ENCODE results near the gene ZMIZ1.

GRCh38 chr10:79019441-79020014 is 49.2 kb upstream of the ZMIZ1 start:
- TF ChIP-seq, protein P1, sequence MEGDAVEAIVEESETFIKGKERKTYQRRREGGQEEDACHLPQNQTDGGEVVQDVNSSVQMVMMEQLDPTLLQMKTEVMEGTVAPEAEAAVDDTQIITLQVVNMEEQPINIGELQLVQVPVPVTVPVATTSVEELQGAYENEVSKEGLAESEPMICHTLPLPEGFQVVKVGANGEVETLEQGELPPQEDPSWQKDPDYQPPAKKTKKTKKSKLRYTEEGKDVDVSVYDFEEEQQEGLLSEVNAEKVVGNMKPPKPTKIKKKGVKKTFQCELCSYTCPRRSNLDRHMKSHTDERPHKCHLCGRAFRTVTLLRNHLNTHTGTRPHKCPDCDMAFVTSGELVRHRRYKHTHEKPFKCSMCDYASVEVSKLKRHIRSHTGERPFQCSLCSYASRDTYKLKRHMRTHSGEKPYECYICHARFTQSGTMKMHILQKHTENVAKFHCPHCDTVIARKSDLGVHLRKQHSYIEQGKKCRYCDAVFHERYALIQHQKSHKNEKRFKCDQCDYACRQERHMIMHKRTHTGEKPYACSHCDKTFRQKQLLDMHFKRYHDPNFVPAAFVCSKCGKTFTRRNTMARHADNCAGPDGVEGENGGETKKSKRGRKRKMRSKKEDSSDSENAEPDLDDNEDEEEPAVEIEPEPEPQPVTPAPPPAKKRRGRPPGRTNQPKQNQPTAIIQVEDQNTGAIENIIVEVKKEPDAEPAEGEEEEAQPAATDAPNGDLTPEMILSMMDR (IDR thresholded peaks at IDR 0.05): no peak
- no peak for TF ChIP-seq POLR2A (IDR thresholded peaks at IDR 0.05)
- no peak for TF ChIP-seq EP300 (IDR thresholded peaks at IDR 0.05)
